Stimulated activated CD4-positive, alpha-beta T cell treated with anti-CD3 and anti-CD28 coated beads, Interleukin-4, amount 100 ng/mL, for 1 hour (primary cell): ENCODE measurements around the gene ALDH2.
A peak's percentile ranks its signal among the peaks of the same experiment; 100 is the strongest.
"Not testable (repeated sequence)": the region's sequence is repeated elsewhere in the genome, so short reads cannot be mapped to it uniquely, and the experiment has no call there.

Experiments used
- DNase-seq: peaks from one replicate; pipeline ENCODE4 v3.0.0-alpha.2; 2020

Gene ALDH2

DNA sequence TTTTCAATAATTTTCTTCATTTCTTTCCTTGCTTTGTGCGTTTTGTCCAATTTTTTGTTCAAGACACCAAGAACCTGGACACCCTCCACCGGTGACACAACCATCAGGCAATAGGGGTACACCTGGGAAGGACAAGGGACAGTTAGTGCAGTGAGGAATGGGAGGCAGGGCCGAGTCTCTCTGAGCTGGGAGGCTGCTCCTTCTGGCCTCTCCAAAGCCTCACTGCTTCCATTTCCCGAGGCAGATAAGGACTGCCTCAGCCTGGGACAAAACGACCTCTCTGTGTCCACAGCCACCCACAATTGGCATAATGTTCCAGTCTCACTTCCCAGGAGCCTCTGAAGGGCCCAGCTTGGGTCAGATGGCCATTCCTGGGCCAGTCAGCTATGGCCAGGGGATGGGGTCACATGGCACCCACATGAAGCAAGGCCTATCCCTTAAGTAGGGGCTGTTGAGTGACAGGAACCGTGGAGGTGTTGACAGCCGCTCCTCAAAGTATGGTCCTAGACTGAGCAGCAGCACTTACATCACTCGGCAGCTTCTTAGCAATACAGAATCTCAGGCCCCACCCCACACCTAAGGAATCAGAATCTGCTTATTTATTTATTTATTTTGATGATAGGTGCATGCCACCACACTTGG, 61.7 kb downstream of the ALDH2 start:
- DNase-seq, result no peak

DNA sequence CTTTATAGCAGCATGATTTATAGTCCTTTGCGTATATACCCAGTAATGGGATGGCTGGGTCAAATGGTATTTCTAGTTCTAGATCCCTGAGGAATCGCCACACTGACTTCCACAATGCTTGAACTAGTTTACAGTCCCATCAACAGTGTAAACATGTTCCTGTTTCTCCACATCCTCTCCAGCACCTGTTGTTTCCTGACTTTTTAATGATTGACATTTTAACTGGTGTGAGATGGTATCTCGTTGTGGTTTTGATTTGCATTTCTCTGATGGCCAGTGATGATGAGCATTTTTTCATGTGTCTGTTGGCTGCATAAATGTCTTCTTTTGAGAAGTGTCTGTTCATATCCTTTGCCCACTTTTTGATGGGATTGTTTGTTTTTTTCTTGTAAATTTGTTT, 62.9 kb downstream of the ALDH2 start:
- DNase-seq, result not testable (repeated sequence)

DNA sequence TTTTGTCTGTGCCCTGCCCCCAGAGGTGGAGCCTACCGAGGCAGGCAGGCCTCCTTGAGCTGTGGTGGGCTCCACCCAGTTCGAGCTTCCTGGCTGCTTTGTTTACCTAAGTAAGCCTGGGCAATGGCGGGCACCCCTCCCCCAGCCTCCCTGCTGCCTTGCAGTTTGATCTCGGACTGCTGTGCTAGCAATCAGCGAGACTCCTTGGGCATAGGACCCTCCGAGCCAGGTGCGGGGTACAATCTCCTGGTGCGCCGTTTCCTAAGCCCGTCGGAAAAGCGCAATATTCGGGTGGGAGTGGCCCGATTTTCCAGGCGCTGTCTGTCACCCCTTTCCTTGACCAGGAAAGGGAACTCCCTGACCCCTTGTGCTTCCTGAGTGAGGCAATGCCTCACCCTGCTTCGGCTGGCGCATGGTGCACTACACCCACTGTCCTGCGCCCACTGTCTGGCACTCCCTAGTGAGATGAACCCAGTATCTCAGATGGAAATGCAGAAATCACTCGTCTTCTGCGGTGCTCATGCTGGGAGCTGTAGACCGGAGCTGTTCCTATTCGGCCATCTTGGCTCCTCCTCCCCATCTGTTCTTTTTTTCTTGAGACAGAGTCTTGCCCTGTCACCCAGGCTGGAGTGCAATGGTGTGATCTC, 68.1 kb downstream of the ALDH2 start:
- not testable (repeated sequence) for DNase-seq

DNA sequence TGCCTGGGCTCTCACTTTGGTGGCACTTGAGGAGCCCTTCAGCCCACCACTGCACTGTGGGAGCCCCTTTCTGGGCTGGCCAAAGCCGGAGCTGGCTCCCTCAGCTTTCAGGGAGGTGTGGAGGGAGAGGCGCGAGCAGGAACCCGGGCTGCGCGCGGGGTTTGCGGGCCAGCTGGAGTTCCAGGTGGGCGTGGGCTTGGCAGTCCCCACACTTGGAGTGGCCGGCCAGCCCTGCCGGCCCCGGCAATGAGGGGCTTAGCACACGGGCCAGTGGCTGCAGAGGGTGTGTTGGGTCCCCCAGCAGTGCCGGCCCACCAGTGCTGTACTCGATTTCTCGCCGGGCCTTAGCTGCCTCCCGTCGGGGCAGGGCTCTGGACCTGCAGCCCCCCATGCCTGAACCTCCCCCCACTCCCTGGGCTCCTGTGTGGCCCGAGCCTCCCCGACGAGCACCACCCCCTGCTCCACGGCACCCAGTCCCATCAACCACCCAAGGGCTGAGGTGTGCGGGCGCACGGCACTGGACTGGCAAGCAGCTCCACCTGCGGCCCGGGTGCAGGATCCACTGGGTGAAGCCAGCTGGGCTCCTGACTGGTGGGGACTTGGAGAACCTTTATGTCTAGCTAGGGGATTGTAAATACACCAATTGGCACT, 68.9 kb downstream of the ALDH2 start:
- DNase-seq, result not testable (repeated sequence)

DNA sequence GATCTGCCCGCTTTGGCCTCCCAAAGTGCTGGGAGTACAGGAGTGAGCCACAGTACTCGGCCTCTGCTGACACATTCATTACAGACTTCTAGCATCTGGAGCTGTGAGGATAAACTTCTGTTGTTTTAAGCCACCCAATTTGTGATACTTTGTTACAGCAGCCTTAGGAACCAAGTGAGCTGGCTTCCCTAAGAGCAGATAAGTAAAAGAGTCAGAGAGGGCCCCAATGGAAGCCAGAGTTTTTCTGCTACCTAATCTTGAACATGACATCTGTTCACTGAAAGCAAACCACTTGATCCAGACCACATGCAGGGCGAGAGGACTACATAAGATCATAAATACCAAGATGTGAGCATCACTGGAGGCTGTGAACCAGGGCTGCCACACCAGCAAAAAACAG, 71.6 kb downstream of the ALDH2 start:
- no peak for DNase-seq

DNA sequence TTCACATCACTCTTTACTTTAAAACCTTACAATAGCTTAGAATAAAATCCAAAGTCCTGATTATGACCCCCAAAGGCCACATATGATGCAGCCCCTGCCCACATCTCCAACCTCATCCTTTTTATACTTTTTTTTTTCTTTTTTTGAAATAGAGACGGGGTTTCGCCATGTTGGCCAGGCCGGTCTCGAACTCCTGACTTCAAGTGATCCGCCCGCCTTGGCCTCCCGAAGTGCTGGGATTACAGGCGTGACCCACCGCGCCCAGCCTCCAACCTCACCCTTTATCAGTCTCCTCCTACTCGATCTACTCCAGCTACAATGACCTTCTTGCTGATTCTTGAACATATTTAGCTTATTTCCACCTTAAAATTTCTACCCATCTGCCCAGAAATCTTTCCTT, 74.1 kb downstream of the ALDH2 start:
- no peak for DNase-seq

DNA sequence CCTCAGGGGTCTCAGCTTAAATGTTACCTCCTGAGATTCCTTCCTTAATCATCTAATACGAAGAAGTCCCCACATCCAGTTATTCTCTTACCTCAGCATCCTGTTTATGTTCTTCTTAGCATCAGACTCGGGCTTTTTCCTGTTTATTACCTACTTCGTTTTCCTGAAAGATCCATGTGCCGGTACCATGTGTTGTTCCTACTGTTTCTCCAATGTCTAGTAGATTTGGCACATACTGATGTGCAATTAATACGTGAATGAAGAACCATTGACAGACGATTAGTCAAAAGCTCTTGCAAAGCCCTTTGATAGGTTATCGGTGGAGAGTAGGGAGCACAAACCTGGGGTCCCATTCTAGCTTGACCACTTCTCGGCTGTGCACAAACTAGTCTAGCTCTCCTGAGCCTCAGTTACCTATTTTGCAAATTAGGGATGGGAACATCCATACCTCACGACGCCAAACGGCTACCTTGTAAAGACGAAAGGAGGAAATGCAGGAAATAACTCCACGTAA, 74.6 kb downstream of the ALDH2 start:
- DNase-seq, result no peak

DNA sequence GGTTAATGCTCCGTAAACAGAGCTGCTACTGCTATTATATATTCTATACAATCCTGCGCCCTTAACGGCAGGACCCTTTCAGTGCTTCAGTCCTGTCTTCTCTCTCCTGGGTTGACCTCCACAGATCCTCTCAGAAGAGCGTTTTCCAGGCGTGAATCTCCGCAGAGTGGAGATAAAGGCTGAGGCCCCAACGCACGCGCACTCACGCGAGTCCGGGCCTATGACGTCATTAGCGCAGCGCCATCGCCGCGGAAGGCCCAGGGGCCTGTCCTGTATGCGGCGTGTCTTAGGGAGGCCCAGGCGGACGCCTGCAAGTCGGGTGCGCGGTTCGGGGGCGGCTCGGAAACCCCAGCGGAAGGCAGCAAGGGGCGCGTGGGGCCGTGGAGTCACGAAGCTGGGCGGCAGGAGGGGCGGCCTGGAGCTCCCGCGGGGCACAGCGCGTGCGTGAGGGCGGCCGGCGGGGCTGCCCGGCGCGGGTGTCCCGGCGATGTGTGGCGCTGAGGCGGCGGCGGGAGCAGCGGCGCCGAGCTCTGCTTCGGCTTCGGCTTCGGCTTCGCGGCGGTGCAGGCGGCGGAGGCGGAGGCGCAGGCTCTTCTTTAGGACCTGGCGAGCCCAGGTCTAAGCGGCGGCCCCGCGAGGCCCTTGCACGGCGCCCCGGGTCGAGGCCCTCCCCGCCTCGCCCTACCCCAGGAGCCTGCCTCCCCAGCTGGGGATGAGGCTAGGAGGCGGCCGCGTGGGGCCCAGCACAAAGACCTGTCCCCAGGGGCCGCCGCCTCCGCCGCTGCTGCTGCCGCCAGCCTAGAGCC, 75.2 kb downstream of the ALDH2 start, which contains the start of gene MAPKAPK5:
Gene MAPKAPK5 (plus strand): TSS at position 479 of the 806 bp plus-strand sequence. CDS start 506 bp downstream, outside the sequence.
- DNase-seq, result peak; percentile 97

DNA sequence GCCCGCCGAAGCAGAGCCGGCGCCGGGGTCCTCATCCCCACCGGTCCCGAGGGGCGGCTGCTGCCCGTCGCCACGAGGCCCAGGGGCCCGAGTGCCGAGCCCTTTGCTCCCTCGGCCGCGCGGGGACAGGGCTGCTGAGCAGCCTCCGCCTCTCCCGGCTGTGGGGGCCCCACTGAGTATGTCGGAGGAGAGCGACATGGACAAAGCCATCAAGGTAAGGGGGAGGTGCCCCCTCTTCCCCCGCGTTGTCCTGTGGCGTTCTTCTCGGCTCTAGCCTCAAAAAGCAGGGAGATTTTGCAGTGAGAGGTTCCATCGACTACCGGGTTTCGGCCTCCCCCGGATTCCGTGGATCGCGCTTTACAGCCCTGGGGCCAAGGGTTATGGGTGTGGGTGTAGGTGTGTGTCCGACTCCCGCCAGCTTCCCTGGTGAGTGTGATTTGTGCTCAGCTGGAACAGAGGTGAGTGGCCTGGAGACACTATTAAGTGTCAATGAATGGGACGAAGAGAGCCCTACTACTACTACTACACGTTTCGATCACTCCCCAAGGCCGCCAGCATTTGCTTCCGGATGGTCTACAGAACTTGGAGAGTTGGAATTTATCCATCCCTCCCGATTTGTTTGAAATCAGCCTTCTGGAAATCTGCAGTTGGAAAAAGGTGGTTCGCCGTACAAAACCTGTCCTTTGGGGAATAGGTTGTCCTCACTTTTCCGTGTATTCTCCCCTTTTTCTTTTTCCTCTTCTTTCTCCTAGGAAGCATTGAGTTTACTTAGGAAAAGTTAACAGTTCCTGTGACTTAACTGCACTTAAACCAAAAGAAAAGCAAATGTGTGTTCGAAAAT, 76.0 kb downstream of the ALDH2 start:
- DNase-seq, result no peak

DNA sequence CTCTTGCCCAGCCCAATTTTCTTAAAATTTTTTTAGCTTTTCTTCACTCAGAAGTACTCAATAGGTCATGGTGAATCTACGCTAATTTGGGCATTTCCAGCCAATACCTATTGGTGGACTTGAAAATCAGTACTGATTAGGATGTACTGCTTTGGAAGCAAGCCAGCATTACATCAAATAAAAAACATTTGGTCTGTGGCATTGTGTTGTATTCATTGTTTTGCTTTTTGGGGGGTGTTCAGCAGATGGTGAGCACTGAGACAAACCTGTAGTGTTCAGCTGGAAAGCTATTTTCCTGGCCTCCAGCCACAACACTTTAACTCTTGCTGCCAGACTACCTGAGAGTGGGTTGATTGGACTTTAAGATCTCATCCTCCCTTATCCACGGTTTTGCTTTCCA, 79.3 kb downstream of the ALDH2 start:
- no peak for DNase-seq

DNA sequence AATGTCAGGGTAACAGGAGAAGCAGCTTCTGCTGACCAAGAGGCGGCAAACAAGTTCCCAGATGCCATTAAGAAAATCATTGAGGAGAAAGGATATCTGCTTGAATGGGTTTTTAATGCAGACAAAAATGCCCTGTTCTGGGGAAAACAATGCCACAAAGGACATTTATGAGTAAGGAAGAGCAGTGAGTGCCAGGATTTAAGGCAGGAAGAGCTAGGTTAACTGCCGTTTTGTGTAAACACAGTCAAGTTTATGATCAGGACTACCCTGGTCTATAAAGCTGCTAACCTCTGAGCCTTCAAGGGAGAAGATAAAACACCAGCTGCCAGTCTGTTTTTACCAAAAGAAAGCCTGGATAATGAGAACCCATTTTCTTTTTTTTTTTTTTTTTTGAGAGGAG, 83.8 kb downstream of the ALDH2 start:
- DNase-seq, result no peak

DNA sequence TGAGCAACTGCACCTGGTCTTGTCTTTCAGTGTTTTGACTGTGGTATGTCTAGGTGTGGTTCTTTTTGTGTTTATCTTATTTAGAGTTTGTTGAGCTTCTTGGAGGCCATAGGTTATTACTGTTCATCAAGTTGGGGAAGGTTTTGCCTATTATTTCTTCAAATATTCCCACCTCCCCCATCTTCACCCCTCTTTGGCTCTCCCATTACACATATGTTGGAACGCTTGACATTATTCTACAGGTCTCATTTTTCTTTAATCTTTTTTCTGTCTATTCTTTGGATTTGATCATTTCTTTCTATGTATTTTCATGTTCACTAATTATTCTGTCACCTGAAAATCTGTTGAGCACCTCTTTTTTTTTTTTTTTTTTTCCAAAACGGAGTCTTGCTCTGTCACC, 91.5 kb downstream of the ALDH2 start:
- DNase-seq, result no peak

DNA sequence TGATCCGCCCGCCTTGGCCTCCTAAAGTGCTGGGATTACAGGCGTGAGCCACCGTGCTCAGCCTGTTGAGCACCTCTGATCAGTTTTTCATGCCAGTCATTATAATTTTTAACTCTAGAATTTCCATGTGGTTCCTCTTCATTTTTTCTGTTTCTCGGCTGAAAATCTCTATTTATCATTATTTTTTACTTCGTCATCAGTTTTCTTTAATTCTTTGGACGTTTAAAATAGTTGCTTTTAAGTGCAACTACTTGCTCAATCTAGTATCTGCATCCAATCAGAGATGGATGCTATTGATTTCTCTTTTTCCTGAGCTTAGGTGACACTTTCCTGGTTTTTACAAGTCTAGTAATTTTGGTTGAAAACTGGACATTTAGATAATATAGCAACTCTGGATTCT, 92.0 kb downstream of the ALDH2 start:
- DNase-seq, result no peak

DNA sequence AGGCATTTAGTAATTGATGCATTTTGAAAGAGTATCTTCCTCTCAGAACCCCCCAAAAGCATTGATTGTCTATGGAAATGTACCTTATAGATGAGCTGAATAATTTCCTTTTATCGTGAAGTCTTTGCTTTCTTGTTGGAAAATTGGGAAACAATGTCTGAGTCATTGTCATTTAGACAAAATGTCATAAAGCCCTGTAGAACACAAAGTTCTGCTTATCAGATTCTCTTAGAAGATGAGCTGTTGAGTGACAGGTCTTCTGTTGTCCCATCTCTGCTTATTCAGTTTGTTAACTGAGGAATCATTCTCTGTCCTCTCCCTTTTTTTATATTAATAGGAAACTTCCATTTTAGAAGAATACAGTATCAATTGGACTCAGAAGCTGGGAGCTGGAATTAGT, 98.2 kb downstream of the ALDH2 start:
- DNase-seq, result no peak
